CD14-positive monocyte (primary cell): ENCODE data around the gene HTR3A. TPM values are rescaled to one million over a fixed set of nuclear protein-coding genes. Genes with fewer than 3 reads are reported as not detected.

Experiments used
- DNase-seq, 3 donors: peaks; one replicate each; pipeline ENCODE4 v3.0.0-alpha.2; 2011 to 2022
- H2AFZ ChIP-seq: 2 replicates; pipeline ENCODE4 v1.6.0; 2012; ENCODE audit warnings: mild to moderate bottlenecking, low read depth, low read length, inconsistent platforms; ENCODE audit not compliant: insufficient read depth, poor library complexity, severe bottlenecking
- H3K27ac ChIP-seq, 2 donors: 1 replicate in 1 of 2; 2 replicates in 1 of 2; pipeline ENCODE4 v1.5.1; 2012 to 2013; ENCODE audit warnings: low read length in 2 of 2, control low read depth in 1 of 2, inconsistent platforms in 1 of 2, low read depth in 1 of 2, mild to moderate bottlenecking in 1 of 2
- H3K27me3 ChIP-seq, 2 donors: one replicate each; pipeline versions ENCODE4 v1.6.0 to v1.6.1; 2011 to 2013; ENCODE audit warnings: low read length in 2 of 2; ENCODE audit not compliant: control insufficient read depth in 2 of 2, insufficient read depth in 2 of 2
- H3K36me3 ChIP-seq, 2 donors: replicated peaks in 1 of 2; 1 replicate in 1 of 2; 2 replicates in 1 of 2; pipeline versions ENCODE4 v1.5.1 to v1.6.1; 2012 to 2013; ENCODE audit warnings: low read length in 2 of 2, control low read depth in 1 of 2, inconsistent platforms in 1 of 2, mild to moderate bottlenecking in 1 of 2; ENCODE audit not compliant: insufficient read depth in 2 of 2, control insufficient read depth in 1 of 2
- H3K4me1 ChIP-seq, 2 donors: 1 replicate in 1 of 2; 2 replicates in 1 of 2; pipeline versions ENCODE4 v1.5.1 to v1.6.1; 2012 to 2013; ENCODE audit warnings: low read length in 2 of 2, control low read depth in 1 of 2, inconsistent platforms in 1 of 2, mild to moderate bottlenecking in 1 of 2, moderate library complexity in 1 of 2; ENCODE audit not compliant: insufficient read depth in 2 of 2, control insufficient read depth in 1 of 2
- H3K4me2 ChIP-seq: replicated peaks from 2 replicates; pipeline ENCODE3; 2012; ENCODE audit warnings: low read length, moderate library complexity, mild to moderate bottlenecking; ENCODE audit not compliant: poor library complexity, severe bottlenecking; ENCODE audit errors: extremely low read depth
- H3K4me3 ChIP-seq, 3 experiments: fragments of 200-600 bp in 1 of 3; sonication (generic) in 1 of 3; replicated peaks in 1 of 3; 1 replicate in 2 of 3; 2 replicates in 1 of 3; pipeline ENCODE4 v1.5.1; 2011 to 2013; ENCODE audit warnings: low read length in 3 of 3, mild to moderate bottlenecking in 3 of 3, control low read depth in 2 of 3, low read depth in 2 of 3, inconsistent platforms in 1 of 3, moderate library complexity in 1 of 3
- H3K79me2 ChIP-seq: 2 replicates; pipeline ENCODE4 v1.6.0; 2012; ENCODE audit warnings: mild to moderate bottlenecking, control low read depth, inconsistent platforms, low read length, moderate library complexity; ENCODE audit not compliant: insufficient read depth
- H3K9ac ChIP-seq: 2 replicates; pipeline ENCODE4 v1.6.0; 2017; ENCODE audit warnings: low read length, mild to moderate bottlenecking; ENCODE audit not compliant: insufficient read depth, poor library complexity, severe bottlenecking
- H3K9me3 ChIP-seq, 2 donors: replicated peaks in 1 of 2; 1 replicate in 1 of 2; 2 replicates in 1 of 2; pipeline versions ENCODE4 v1.5.1 to v1.6.1; 2012 to 2013; ENCODE audit warnings: low read length in 2 of 2, control low read depth in 1 of 2; ENCODE audit not compliant: control insufficient read depth in 1 of 2, insufficient read depth in 1 of 2
- H4K20me1 ChIP-seq: 2 replicates; pipeline ENCODE4 v1.6.0; 2012; ENCODE audit warnings: mild to moderate bottlenecking, low read length, control low read depth, moderate library complexity; ENCODE audit not compliant: insufficient read depth
- H3K27ac Mint-ChIP-seq, 7 donors: one replicate each; pipeline ENCODE4 v1.8.0; 2020; ENCODE audit warnings: mild to moderate bottlenecking in 7 of 7, mixed read lengths in 7 of 7, moderate library complexity in 6 of 7, inconsistent platforms in 2 of 7
- H3K27me3 Mint-ChIP-seq, 3 donors: one replicate each; pipeline ENCODE4 v1.8.0; 2021 to 2022; ENCODE audit warnings: low read depth in 3 of 3, mild to moderate bottlenecking in 3 of 3, mixed read lengths in 3 of 3, moderate library complexity in 3 of 3, inconsistent platforms in 1 of 3
- H3K36me3 Mint-ChIP-seq, 2 donors: one replicate each; pipeline ENCODE4 v1.8.0; 2020; ENCODE audit warnings: mixed read lengths in 2 of 2, inconsistent platforms in 1 of 2, mild to moderate bottlenecking in 1 of 2
- H3K4me1 Mint-ChIP-seq: one replicate; pipeline ENCODE4 v1.8.0; 2020; ENCODE audit warnings: mild to moderate bottlenecking, mixed read lengths
- H3K4me3 Mint-ChIP-seq, 2 donors: one replicate each; pipeline ENCODE4 v1.8.0; 2020; ENCODE audit warnings: mild to moderate bottlenecking in 2 of 2, mixed read lengths in 2 of 2, moderate library complexity in 1 of 2
- H3K9me3 Mint-ChIP-seq, 7 donors: one replicate each; pipeline ENCODE4 v1.8.0; 2020 to 2022; ENCODE audit warnings: mixed read lengths in 7 of 7, mild to moderate bottlenecking in 6 of 7, moderate library complexity in 6 of 7, inconsistent platforms in 2 of 7
- WGBS: methylation state at CpG from one replicate; pipeline ENCODE4 v1.1.5; 2013; ENCODE audit warnings: missing lambda C conversion rate; ENCODE audit not compliant: insufficient coverage; 5-methylcytosine and 5-hydroxymethylcytosine counted together
- intact Hi-C, 2 donors: fragments of 100-400 bp; cut with micrococcal nuclease; formaldehyde crosslinking; loops; one replicate each; pipeline versions ENCODE4 v1.15.0 to v1.15.1; 2023
- polyA plus RNA-seq, 3 donors: library from polyadenylated mRNA; depleted of rRNA in 1 of 3; unstranded in 2 of 3; stranded (reverse) in 1 of 3; fragments of 300-500 nt in 2 of 3; fragments of >200 nt in 1 of 3; fragmentation: Illumina TruSeq in 2 of 3; gene quantifications; 1 replicate in 2 of 3; 2 replicates in 1 of 3; pipeline ENCODE4 v1.2.3, GENCODE V29; 2012 to 2021
- TF ChIP-seq, protein P1 (sequence below): fragments of 200-600 bp; IDR thresholded peaks from one replicate; pipeline ENCODE4 v1.8.0; 2022; ENCODE audit warnings: antibody characterized with exemption, mild to moderate bottlenecking

Gene HTR3A
- polyA plus RNA-seq, 3 donors: not detected

DNA sequence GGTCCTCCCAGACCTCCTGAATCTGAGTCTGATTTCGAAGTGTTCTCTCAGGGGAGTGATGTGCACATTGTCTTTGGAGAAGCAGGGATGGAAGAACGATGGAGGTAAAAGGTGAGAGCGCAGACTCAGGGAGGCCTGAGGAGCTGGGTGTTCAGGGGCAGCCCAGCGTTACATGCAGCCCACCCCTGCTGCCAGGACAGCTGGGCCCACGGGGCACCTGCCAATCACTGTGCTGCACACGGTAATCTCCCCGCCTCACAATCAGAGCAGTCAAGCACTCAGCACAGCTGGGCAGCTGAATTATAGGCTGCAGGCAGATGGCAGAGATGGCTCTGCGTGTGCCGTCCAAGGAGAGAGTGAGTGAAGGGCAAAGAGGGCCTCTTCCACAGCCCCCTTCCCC, 17.9 kb upstream of the HTR3A start:
- peaks cover 0 to 6% (median 2%) of the 10 kb centered on the region in 3 donors for H3K27me3 Mint-ChIP-seq
- Histone ChIP-seq H3K79me2 (no peaks in the 10 kb centered on the region), H3K27me3 (no peaks in the 10 kb centered on the region), H3K4me2 (no peak overlapping the region), H4K20me1 (no peaks in the 10 kb centered on the region), H2AFZ (no peak overlapping the region), H3K9me3 (no peaks in the 10 kb centered on the region), H3K9ac (no peak overlapping the region), H3K4me1 (peaks cover 28 to 29% of the 10 kb centered on the region in 2 donors), H3K4me3 (no peak overlapping the region), H3K36me3 (no peaks in the 10 kb centered on the region), H3K27ac (no peak overlapping the region)
- no peak overlapping the region for H3K4me3 Mint-ChIP-seq
- peaks cover 37% of the 10 kb centered on the region for H3K4me1 Mint-ChIP-seq
- WGBS: 87% methylated on average over 7 of the region's 9 CpGs
- TF ChIP-seq, protein P1, sequence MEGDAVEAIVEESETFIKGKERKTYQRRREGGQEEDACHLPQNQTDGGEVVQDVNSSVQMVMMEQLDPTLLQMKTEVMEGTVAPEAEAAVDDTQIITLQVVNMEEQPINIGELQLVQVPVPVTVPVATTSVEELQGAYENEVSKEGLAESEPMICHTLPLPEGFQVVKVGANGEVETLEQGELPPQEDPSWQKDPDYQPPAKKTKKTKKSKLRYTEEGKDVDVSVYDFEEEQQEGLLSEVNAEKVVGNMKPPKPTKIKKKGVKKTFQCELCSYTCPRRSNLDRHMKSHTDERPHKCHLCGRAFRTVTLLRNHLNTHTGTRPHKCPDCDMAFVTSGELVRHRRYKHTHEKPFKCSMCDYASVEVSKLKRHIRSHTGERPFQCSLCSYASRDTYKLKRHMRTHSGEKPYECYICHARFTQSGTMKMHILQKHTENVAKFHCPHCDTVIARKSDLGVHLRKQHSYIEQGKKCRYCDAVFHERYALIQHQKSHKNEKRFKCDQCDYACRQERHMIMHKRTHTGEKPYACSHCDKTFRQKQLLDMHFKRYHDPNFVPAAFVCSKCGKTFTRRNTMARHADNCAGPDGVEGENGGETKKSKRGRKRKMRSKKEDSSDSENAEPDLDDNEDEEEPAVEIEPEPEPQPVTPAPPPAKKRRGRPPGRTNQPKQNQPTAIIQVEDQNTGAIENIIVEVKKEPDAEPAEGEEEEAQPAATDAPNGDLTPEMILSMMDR: no peak
- H3K9me3 Mint-ChIP-seq: peaks cover 0 to 1% (median 0%) of the 10 kb centered on the region in 7 donors
- H3K27ac Mint-ChIP-seq: peak overlapping the region in 1 of 7 donors; percentile 19
- intact Hi-C loops: no loop called here
- H3K36me3 Mint-ChIP-seq: no peaks in the 10 kb centered on the region
- DNase-seq: no peak

DNA sequence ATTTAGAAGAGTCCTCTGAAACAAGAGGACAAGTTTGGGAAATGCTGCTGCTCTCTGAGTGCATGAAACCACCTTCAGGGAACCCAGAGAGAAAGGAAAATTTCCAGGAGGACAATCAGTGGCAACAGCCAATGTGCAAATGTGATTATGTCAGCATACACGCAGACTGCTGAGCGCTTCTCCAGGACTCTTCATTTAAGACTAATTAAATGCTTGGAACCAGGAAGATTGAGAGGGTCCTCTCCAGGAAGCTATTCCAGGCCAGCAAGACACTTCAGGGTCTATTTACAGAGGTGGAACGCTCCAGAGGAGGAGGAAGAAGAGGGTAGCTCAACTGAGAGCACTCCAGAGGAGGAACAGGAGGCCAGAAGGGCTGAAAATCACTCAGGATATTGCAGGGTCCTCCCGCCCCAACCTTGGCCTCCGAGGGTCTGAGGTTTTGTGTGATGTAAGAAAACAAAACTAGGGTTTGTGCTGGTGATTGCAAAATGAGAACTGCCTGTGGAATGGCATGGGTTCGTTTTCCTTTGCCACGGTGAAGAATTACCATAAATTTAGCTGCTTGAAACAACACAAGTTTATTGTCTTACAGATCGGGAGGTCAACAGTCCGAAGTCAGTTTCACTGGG, 14.1 kb upstream of the HTR3A start:
- peak overlapping the region; percentile 10 for H3K9ac ChIP-seq
- Mint-ChIP-seq H3K36me3 (no peaks in the 10 kb centered on the region), H3K4me3 (peak overlapping the region; percentile 18 to 78), H3K27me3 (peaks cover 2% of the 10 kb centered on the region in 3 donors), H3K27ac (no peak overlapping the region), H3K9me3 (peaks cover 0 to 3% (median 0%) of the 10 kb centered on the region in 7 donors), H3K4me1 (peaks cover 35% of the 10 kb centered on the region)
- peaks cover 16 to 17% of the 10 kb centered on the region in 2 donors for H3K4me1 ChIP-seq
- no peak overlapping the region for H3K27ac ChIP-seq
- H2AFZ ChIP-seq: peak overlapping the region; percentile 60
- WGBS: 10% methylated on average over 9 of the region's 9 CpGs
- intact Hi-C loops: no loop called here
- peak overlapping the region; percentile 18 for H3K4me2 ChIP-seq
- no peaks in the 10 kb centered on the region for H3K9me3 ChIP-seq
- H3K79me2 ChIP-seq: no peaks in the 10 kb centered on the region
- no peaks in the 10 kb centered on the region for H3K36me3 ChIP-seq
- H4K20me1 ChIP-seq: no peaks in the 10 kb centered on the region
- TF ChIP-seq, protein P1: no peak
- no peaks in the 10 kb centered on the region for H3K27me3 ChIP-seq
- DNase-seq: no peak
- peak overlapping the region in 1 of 3 experiments; percentile 4 for H3K4me3 ChIP-seq
